Neural crest cell (in vitro differentiated cells): ENCODE measurements around the gene PSAPL1. TPM values are rescaled to one million over a fixed set of nuclear protein-coding genes. Genes with fewer than 3 reads are reported as not detected.

Source experiments
- DNase-seq: peaks from one replicate; pipeline ENCODE4 v3.0.0; 2021; ENCODE audit warnings: low read depth, mixed read lengths, low spot score
- H3K27ac Mint-ChIP-seq: one replicate; pipeline ENCODE4 v1.8.0; 2021; ENCODE audit warnings: mild to moderate bottlenecking, mixed read lengths; ENCODE audit not compliant: unreplicated experiment
- H3K27me3 Mint-ChIP-seq: 2 replicates; pipeline ENCODE4 v1.8.0; 2021; ENCODE audit warnings: low read depth, mild to moderate bottlenecking, mixed read lengths
- H3K36me3 Mint-ChIP-seq: 2 replicates; pipeline ENCODE4 v1.8.0; 2021; ENCODE audit warnings: low read depth, mild to moderate bottlenecking, mixed read lengths
- H3K4me1 Mint-ChIP-seq: 2 replicates; pipeline ENCODE4 v1.8.0; 2021; ENCODE audit warnings: mixed read lengths
- H3K4me3 Mint-ChIP-seq: one replicate; pipeline ENCODE4 v1.8.0; 2021; ENCODE audit warnings: mild to moderate bottlenecking, mixed read lengths
- H3K9me3 Mint-ChIP-seq: 2 replicates; pipeline ENCODE4 v1.8.0; 2021; ENCODE audit warnings: mixed read lengths
- total RNA-seq: library from RNA; stranded (reverse); gene quantifications from 2 replicates; pipeline ENCODE4 v1.2.1, GENCODE V29; 2021
- TF ChIP-seq, protein P1 (sequence below): fragments of 200-600 bp; sonication (generic); conservative IDR thresholded peaks from 2 replicates; pipeline ENCODE4 v1.5.0; 2021; ENCODE audit warnings: antibody characterized with exemption, mild to moderate bottlenecking

Gene PSAPL1
- total RNA-seq, 1 donor from 2014 or later: not detected

DNA sequence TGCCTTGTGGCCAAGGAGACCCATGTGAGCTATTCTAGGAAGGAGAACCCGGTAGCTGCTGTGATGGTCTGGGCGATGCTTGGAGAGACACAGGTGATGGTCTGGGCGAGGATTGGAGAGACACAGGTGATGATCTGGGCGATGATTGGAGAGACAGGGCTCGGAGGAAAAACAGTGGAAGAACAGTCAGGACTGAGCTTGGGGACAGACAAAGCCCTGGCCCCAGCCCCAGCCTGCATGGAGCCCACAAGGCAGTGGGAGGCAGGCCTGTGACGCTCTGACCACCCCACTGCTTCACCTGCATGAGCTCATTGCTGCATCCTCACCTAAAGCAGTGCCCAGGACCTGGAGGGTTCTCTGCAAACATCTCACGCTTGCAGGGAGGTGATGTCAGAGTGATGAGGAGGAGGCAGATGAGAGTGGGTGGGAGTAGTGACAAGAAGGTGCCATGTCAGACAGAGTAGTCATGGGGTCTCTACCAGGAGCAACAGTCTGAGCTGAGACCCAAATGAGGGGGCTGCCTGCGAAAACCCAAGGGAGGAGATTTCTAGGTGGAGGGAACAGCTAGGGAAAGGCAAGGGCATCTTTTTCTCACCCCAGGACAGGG, 35.9 kb upstream of the PSAPL1 start:
- Mint-ChIP-seq H3K4me3 (no peak overlapping the region), H3K9me3 (no peaks in the 10 kb centered on the region), H3K27me3 (no peaks in the 10 kb centered on the region), H3K4me1 (peaks cover 20% of the 10 kb centered on the region), H3K36me3 (no peaks in the 10 kb centered on the region), H3K27ac (no peak overlapping the region)
- TF ChIP-seq, protein P1, sequence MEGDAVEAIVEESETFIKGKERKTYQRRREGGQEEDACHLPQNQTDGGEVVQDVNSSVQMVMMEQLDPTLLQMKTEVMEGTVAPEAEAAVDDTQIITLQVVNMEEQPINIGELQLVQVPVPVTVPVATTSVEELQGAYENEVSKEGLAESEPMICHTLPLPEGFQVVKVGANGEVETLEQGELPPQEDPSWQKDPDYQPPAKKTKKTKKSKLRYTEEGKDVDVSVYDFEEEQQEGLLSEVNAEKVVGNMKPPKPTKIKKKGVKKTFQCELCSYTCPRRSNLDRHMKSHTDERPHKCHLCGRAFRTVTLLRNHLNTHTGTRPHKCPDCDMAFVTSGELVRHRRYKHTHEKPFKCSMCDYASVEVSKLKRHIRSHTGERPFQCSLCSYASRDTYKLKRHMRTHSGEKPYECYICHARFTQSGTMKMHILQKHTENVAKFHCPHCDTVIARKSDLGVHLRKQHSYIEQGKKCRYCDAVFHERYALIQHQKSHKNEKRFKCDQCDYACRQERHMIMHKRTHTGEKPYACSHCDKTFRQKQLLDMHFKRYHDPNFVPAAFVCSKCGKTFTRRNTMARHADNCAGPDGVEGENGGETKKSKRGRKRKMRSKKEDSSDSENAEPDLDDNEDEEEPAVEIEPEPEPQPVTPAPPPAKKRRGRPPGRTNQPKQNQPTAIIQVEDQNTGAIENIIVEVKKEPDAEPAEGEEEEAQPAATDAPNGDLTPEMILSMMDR: no peak
- no peak for DNase-seq

DNA sequence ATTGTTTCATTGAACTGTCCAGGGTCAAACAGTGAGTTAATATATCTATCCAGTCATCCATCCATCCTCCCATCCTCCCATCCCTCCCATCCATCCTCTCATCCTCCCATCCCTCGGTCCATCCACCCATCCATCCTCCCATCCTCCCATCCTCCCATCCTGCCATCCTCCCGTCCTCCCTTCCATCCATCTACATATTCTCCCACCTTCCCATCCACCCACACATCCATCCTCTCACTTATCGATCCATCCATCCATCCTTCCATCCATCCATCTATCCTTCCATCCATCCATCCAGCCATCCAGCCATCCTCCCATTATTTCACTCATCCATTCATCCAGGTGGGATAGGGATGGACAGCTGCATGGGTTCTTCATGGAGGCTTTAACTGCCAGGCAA, 35.4 kb upstream of the PSAPL1 start:
- Mint-ChIP-seq H3K9me3 (no peaks in the 10 kb centered on the region), H3K27ac (no peak overlapping the region), H3K27me3 (no peaks in the 10 kb centered on the region), H3K4me1 (peaks cover 20% of the 10 kb centered on the region), H3K36me3 (no peaks in the 10 kb centered on the region), H3K4me3 (no peak overlapping the region)
- TF ChIP-seq, protein P1: no peak
- DNase-seq: no peak

DNA sequence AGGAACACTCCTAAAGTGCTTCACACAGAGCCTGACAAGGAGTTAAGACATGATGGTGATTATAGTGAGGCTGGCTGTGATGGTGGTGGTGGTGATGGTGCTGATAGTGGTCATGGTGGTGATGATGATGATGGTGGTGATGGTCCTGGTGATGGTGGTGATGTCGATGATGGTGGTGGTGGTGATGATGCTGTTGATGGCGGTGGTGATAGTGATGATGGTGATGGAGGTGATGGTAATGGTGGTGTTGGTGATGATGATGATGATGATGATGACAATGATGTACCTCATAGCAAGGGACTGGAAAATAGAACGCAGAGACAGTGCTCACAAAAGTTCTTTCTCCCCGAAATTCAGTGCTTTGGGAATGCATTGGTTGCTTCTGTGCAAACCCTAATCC, 34.3 kb upstream of the PSAPL1 start:
- peaks cover 24% of the 10 kb centered on the region for H3K4me1 Mint-ChIP-seq
- TF ChIP-seq, protein P1: no peak
- H3K27ac Mint-ChIP-seq: no peak overlapping the region
- no peak for DNase-seq
- no peaks in the 10 kb centered on the region for H3K36me3 Mint-ChIP-seq
- no peaks in the 10 kb centered on the region for H3K27me3 Mint-ChIP-seq
- no peaks in the 10 kb centered on the region for H3K9me3 Mint-ChIP-seq
- no peak overlapping the region for H3K4me3 Mint-ChIP-seq

GRCh38 chr4:7467471-7467870, 32.7 kb upstream of the PSAPL1 start:
- Mint-ChIP-seq H3K27me3 (no peaks in the 10 kb centered on the region), H3K36me3 (no peaks in the 10 kb centered on the region), H3K4me3 (no peak overlapping the region), H3K9me3 (no peaks in the 10 kb centered on the region), H3K4me1 (peaks cover 22% of the 10 kb centered on the region), H3K27ac (no peak overlapping the region)
- TF ChIP-seq, protein P1: no peak
- no peak for DNase-seq

DNA sequence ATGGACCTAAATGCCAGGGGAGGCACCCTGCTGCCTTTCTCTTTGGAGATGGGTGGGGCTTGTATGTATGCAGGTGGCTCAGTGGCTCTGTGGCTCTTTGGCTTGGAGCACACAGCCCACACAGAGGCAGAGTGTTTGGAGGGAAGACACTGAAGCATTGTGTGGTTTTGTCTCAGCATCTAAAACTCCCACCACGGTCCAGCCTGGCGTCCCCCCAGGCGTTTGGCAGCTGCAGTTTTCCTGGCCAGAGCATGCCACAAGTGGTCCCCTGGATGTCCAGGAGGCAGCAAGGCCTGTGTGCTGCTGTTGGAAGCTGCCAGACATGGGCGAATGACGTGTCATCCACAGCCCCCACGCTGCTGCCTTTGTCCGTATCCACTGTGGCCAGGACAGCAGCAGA, 32.2 kb upstream of the PSAPL1 start:
- TF ChIP-seq, protein P1: no peak
- Mint-ChIP-seq H3K4me1 (peaks cover 18% of the 10 kb centered on the region), H3K9me3 (no peaks in the 10 kb centered on the region), H3K4me3 (no peak overlapping the region), H3K27ac (no peak overlapping the region), H3K27me3 (no peaks in the 10 kb centered on the region), H3K36me3 (no peaks in the 10 kb centered on the region)
- DNase-seq: no peak
